Liver (tissue), 9 donors: Measurements from ENCODE around the gene PDGFC. TPM values are rescaled to one million over a fixed set of nuclear protein-coding genes. Genes with fewer than 3 reads are reported as not detected.

Experiments used
- DNase-seq: peaks from one replicate; pipeline ENCODE4 v3.0.0-alpha.2; 2017; ENCODE audit warnings: low spot score
- H3K27ac ChIP-seq, 2 donors: one replicate each; pipeline ENCODE4 v1.7.0; 2013; ENCODE audit warnings: inconsistent platforms in 2 of 2, low read length in 2 of 2, control low read depth in 1 of 2, low read depth in 1 of 2, mild to moderate bottlenecking in 1 of 2
- H3K27me3 ChIP-seq, 4 donors: one replicate each; pipeline versions ENCODE4 v1.6.1 to v1.7.0; 2013; ENCODE audit warnings: low read length in 3 of 4, inconsistent platforms in 1 of 4, mild to moderate bottlenecking in 1 of 4, moderate library complexity in 1 of 4; ENCODE audit not compliant: control insufficient read depth in 4 of 4, insufficient read depth in 4 of 4
- H3K36me3 ChIP-seq, 4 donors: one replicate each; pipeline versions ENCODE4 v1.6.1 to v1.7.0; 2013; ENCODE audit warnings: low read length in 3 of 4, mild to moderate bottlenecking in 3 of 4, low read depth in 1 of 4, moderate library complexity in 1 of 4; ENCODE audit not compliant: control insufficient read depth in 4 of 4, insufficient read depth in 3 of 4
- H3K4me1 ChIP-seq, 4 donors: one replicate each; pipeline versions ENCODE4 v1.6.1 to v1.7.0; 2013; ENCODE audit warnings: low read length in 3 of 4, mild to moderate bottlenecking in 3 of 4, moderate library complexity in 1 of 4; ENCODE audit not compliant: control insufficient read depth in 4 of 4, insufficient read depth in 4 of 4
- H3K4me3 ChIP-seq, 3 donors: one replicate each; pipeline versions ENCODE4 v1.6.1 to v1.7.0; 2013; ENCODE audit warnings: low read length in 3 of 3, control low read depth in 1 of 3, low read depth in 1 of 3, mild to moderate bottlenecking in 1 of 3
- H3K9ac ChIP-seq, 2 donors: one replicate each; pipeline ENCODE4 v1.7.0; 2013; ENCODE audit warnings: low read length in 2 of 2, mild to moderate bottlenecking in 2 of 2, moderate library complexity in 2 of 2, control low read depth in 1 of 2, low read depth in 1 of 2
- H3K9me3 ChIP-seq, 4 donors: one replicate each; pipeline versions ENCODE4 v1.6.1 to v1.7.0; 2013; ENCODE audit warnings: low read length in 3 of 4; ENCODE audit not compliant: control insufficient read depth in 4 of 4
- EGR1 ChIP-seq, 2 donors: IDR thresholded peaks; 2 replicates each; pipeline ENCODE4 v1.6.1; 2016 to 2018; ENCODE audit warnings: antibody characterized with exemption in 2 of 2, low read depth in 2 of 2
- FOXA1 ChIP-seq: IDR thresholded peaks from 2 replicates; pipeline ENCODE4 v1.6.1; 2016; ENCODE audit warnings: antibody characterized with exemption
- FOXA2 ChIP-seq: IDR thresholded peaks from 2 replicates; pipeline ENCODE4 v1.6.1; 2016; ENCODE audit warnings: antibody characterized with exemption
- GABPA ChIP-seq, 2 donors: IDR thresholded peaks in 1 of 2; conservative IDR thresholded peaks in 1 of 2; 2 replicates each; pipeline ENCODE4 v1.6.1; 2016; ENCODE audit warnings: antibody characterized with exemption in 2 of 2, mild to moderate bottlenecking in 1 of 2, moderate library complexity in 1 of 2
- HNF4A ChIP-seq, 2 donors: conservative IDR thresholded peaks; 2 replicates each; pipeline ENCODE4 v1.6.1; 2016; ENCODE audit warnings: antibody characterized with exemption in 2 of 2, mild to moderate bottlenecking in 2 of 2
- HNF4G ChIP-seq: IDR thresholded peaks from 2 replicates; pipeline ENCODE4 v1.6.1; 2016; ENCODE audit warnings: antibody characterized with exemption
- JUND ChIP-seq, 2 donors: IDR thresholded peaks; 2 replicates each; pipeline ENCODE4 v1.6.1; 2016; ENCODE audit warnings: antibody characterized with exemption in 2 of 2
- MAX ChIP-seq: IDR thresholded peaks from 2 replicates; pipeline ENCODE4 v1.6.1; 2016; ENCODE audit warnings: antibody characterized with exemption
- NR2F2 ChIP-seq: IDR thresholded peaks from 2 replicates; pipeline ENCODE4 v1.6.1; 2016; ENCODE audit warnings: antibody characterized with exemption
- RAD21 ChIP-seq, 2 donors: IDR thresholded peaks; 2 replicates each; pipeline ENCODE4 v1.6.1; 2016; ENCODE audit warnings: antibody characterized with exemption in 2 of 2, mild to moderate bottlenecking in 2 of 2
- RXRA ChIP-seq, 2 donors: IDR thresholded peaks; 2 replicates each; pipeline ENCODE4 v1.6.1; 2017 to 2018; ENCODE audit warnings: antibody characterized with exemption in 2 of 2, mild to moderate bottlenecking in 1 of 2
- SP1 ChIP-seq: IDR thresholded peaks from 2 replicates; pipeline ENCODE4 v1.6.1; 2018; ENCODE audit warnings: antibody characterized with exemption, mild to moderate bottlenecking
- TAF1 ChIP-seq: conservative IDR thresholded peaks from 2 replicates; pipeline ENCODE4 v1.6.1; 2016; ENCODE audit warnings: antibody characterized with exemption, mild to moderate bottlenecking
- YY1 ChIP-seq: IDR thresholded peaks from 2 replicates; pipeline ENCODE4 v1.6.1; 2016; ENCODE audit warnings: antibody characterized with exemption, mild to moderate bottlenecking
- ZBTB33 ChIP-seq: IDR thresholded peaks from 2 replicates; pipeline ENCODE4 v1.6.1; 2016; ENCODE audit warnings: antibody characterized with exemption
- WGBS: extraction: QIAGEN DNeasy Blood & Tissue Kit; methylation state at CpG from one replicate; pipeline ENCODE4 v1.1.7; 2013; 5-methylcytosine and 5-hydroxymethylcytosine counted together
- polyA plus RNA-seq, 2 donors: library from polyadenylated mRNA; stranded (reverse) in 1 of 2; unstranded in 1 of 2; fragments of 200-250 nt in 1 of 2; fragments of >200 nt in 1 of 2; fragmentation: Nextera tagmentation in 1 of 2; extraction: Ambion mirVana in 1 of 2; gene quantifications; one replicate each; pipeline versions ENCODE4 v1.2.1 to v1.2.3, GENCODE V29; 2013 to 2015
- total RNA-seq, 2 donors: library from RNA; depleted of rRNA; stranded (reverse); fragments of >200 nt; gene quantifications; one replicate each; pipeline ENCODE4 v1.2.3, GENCODE V29; 2014
- TF ChIP-seq, protein P1 (sequence below): IDR thresholded peaks from 2 replicates; pipeline ENCODE4 v1.6.1; 2016; ENCODE audit warnings: antibody characterized with exemption, mild to moderate bottlenecking
- TF ChIP-seq, protein P2 (sequence below): fragments of 150-350 bp; IDR thresholded peaks from 2 replicates; pipeline ENCODE4 v1.5.1; 2017; ENCODE audit warnings: improper control_type of control experiment, low read depth, low read length; ENCODE audit not compliant: missing input control
- TF ChIP-seq, protein P3 (sequence below): IDR thresholded peaks from 2 replicates; pipeline ENCODE4 v1.6.1; 2016; ENCODE audit warnings: antibody characterized with exemption
- donor health status: healthy.
- donor health status: healthy.
- donor health status: healthy.
- donor health status: healthy.
- donor health status: healthy.

PDGFC gene
- total and polyA plus RNA-seq, 4 donors: 5.8 to 25.7 (median 9.7) TPM

- no peaks in the 10 kb centered on the region for H3K36me3 ChIP-seq
- DNase-seq: no peak
- H3K9ac ChIP-seq: no peak overlapping the region
- WGBS: 71% methylated on average over 1 of the region's 1 CpG
- no peaks in the 10 kb centered on the region for H3K9me3 ChIP-seq
- H3K27ac ChIP-seq: no peak overlapping the region
- H3K4me3 ChIP-seq: no peak overlapping the region
- TF ChIP-seq RAD21 (IDR thresholded peaks at IDR 0.05): no peak
- TF ChIP-seq MAX: no peak
- no peak for TF ChIP-seq TAF1
- no peak for TF ChIP-seq RXRA (IDR thresholded peaks at IDR 0.05)
- TF ChIP-seq, protein P1, sequence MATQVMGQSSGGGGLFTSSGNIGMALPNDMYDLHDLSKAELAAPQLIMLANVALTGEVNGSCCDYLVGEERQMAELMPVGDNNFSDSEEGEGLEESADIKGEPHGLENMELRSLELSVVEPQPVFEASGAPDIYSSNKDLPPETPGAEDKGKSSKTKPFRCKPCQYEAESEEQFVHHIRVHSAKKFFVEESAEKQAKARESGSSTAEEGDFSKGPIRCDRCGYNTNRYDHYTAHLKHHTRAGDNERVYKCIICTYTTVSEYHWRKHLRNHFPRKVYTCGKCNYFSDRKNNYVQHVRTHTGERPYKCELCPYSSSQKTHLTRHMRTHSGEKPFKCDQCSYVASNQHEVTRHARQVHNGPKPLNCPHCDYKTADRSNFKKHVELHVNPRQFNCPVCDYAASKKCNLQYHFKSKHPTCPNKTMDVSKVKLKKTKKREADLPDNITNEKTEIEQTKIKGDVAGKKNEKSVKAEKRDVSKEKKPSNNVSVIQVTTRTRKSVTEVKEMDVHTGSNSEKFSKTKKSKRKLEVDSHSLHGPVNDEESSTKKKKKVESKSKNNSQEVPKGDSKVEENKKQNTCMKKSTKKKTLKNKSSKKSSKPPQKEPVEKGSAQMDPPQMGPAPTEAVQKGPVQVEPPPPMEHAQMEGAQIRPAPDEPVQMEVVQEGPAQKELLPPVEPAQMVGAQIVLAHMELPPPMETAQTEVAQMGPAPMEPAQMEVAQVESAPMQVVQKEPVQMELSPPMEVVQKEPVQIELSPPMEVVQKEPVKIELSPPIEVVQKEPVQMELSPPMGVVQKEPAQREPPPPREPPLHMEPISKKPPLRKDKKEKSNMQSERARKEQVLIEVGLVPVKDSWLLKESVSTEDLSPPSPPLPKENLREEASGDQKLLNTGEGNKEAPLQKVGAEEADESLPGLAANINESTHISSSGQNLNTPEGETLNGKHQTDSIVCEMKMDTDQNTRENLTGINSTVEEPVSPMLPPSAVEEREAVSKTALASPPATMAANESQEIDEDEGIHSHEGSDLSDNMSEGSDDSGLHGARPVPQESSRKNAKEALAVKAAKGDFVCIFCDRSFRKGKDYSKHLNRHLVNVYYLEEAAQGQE: no peak
- TF ChIP-seq GABPA (IDR thresholded peaks at IDR 0.05 in 1 of 2, conservative IDR thresholded peaks at IDR 0.05 in 1 of 2): no peak
- TF ChIP-seq, protein P2, sequence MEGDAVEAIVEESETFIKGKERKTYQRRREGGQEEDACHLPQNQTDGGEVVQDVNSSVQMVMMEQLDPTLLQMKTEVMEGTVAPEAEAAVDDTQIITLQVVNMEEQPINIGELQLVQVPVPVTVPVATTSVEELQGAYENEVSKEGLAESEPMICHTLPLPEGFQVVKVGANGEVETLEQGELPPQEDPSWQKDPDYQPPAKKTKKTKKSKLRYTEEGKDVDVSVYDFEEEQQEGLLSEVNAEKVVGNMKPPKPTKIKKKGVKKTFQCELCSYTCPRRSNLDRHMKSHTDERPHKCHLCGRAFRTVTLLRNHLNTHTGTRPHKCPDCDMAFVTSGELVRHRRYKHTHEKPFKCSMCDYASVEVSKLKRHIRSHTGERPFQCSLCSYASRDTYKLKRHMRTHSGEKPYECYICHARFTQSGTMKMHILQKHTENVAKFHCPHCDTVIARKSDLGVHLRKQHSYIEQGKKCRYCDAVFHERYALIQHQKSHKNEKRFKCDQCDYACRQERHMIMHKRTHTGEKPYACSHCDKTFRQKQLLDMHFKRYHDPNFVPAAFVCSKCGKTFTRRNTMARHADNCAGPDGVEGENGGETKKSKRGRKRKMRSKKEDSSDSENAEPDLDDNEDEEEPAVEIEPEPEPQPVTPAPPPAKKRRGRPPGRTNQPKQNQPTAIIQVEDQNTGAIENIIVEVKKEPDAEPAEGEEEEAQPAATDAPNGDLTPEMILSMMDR: no peak
- TF ChIP-seq, protein P3, sequence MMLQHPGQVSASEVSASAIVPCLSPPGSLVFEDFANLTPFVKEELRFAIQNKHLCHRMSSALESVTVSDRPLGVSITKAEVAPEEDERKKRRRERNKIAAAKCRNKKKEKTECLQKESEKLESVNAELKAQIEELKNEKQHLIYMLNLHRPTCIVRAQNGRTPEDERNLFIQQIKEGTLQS: no peak
- no peak for TF ChIP-seq HNF4G
- no peak for TF ChIP-seq FOXA2
- TF ChIP-seq SP1: no peak
- TF ChIP-seq HNF4A (conservative IDR thresholded peaks at IDR 0.05): no peak
- TF ChIP-seq ZBTB33: no peak
- TF ChIP-seq YY1: no peak
- no peak for TF ChIP-seq JUND (IDR thresholded peaks at IDR 0.05)
- TF ChIP-seq FOXA1: no peak
- no peak for TF ChIP-seq EGR1 (IDR thresholded peaks at IDR 0.05; ENCODE audit: low read depth in 2 of 2)
- no peak for TF ChIP-seq NR2F2
- H3K4me1 ChIP-seq: no peaks in the 10 kb centered on the region
- H3K27me3 ChIP-seq: no peaks in the 10 kb centered on the region
These were observed 195.8 kb downstream of the PDGFC start for GRCh38 chr4:156775813-156776212.
